Lung (tissue), 16 donors: Measurements from ENCODE around the gene SERINC4. TPM values are rescaled to one million over a fixed set of nuclear protein-coding genes. Genes with fewer than 3 reads are reported as not detected.
"Not testable (repeated sequence)": the region's sequence is repeated elsewhere in the genome, so short reads cannot be mapped to it uniquely, and the experiment has no call there.

Experiments used
- ATAC-seq: fragments of 200-7000 bp; cut with Tn5 transposase; one replicate; pipeline ENCODE4 v1.9.1; 2020; ENCODE audit warnings: moderate number of reproducible peaks; ENCODE audit not compliant: insufficient read depth, low FRiP score
- DNase-seq, 3 donors: peaks; one replicate each; pipeline ENCODE4 v3.0.0-alpha.2; 2013 to 2017
- H3K27ac ChIP-seq, 2 donors: one replicate each; pipeline ENCODE4 v1.5.1; 2013; ENCODE audit warnings: mild to moderate bottlenecking in 2 of 2, moderate library complexity in 2 of 2, control low read depth in 1 of 2, inconsistent platforms in 1 of 2, low read depth in 1 of 2, low read length in 1 of 2
- H3K27me3 ChIP-seq, 3 donors: one replicate each; pipeline ENCODE4 v1.5.1; 2013; ENCODE audit warnings: low read length in 2 of 3; ENCODE audit not compliant: control insufficient read depth in 3 of 3, insufficient read depth in 3 of 3
- H3K36me3 ChIP-seq, 4 donors: one replicate each; pipeline ENCODE4 v1.5.1; 2013; ENCODE audit warnings: low read length in 4 of 4, mild to moderate bottlenecking in 1 of 4, moderate library complexity in 1 of 4; ENCODE audit not compliant: control insufficient read depth in 4 of 4, insufficient read depth in 4 of 4
- H3K4me1 ChIP-seq, 5 donors: one replicate each; pipeline ENCODE4 v1.5.1; 2013; ENCODE audit warnings: low read length in 5 of 5, mild to moderate bottlenecking in 2 of 5, moderate library complexity in 1 of 5; ENCODE audit not compliant: control insufficient read depth in 5 of 5, insufficient read depth in 5 of 5
- H3K4me3 ChIP-seq: one replicate; pipeline ENCODE4 v1.5.1; 2013; ENCODE audit warnings: mild to moderate bottlenecking, control low read depth, moderate library complexity
- H3K9ac ChIP-seq, 2 donors: one replicate each; pipeline ENCODE4 v1.5.1; 2013; ENCODE audit warnings: low read length in 2 of 2, control low read depth in 1 of 2; ENCODE audit not compliant: insufficient read depth in 1 of 2
- H3K9me3 ChIP-seq, 4 donors: one replicate each; pipeline ENCODE4 v1.5.1; 2013; ENCODE audit warnings: low read length in 3 of 4, mild to moderate bottlenecking in 1 of 4, moderate library complexity in 1 of 4; ENCODE audit not compliant: control insufficient read depth in 4 of 4, insufficient read depth in 3 of 4
- WGBS, 2 donors: extraction: QIAGEN DNeasy Blood & Tissue Kit; methylation state at CpG; one replicate each; pipeline ENCODE4 v1.1.7; 2013; 5-methylcytosine and 5-hydroxymethylcytosine counted together
- long read RNA-seq, 5 donors: transcript quantifications; one replicate each; lab custom pipeline, GENCODE V29; 2026
- polyA plus RNA-seq, 2 donors: library from polyadenylated mRNA; stranded (reverse); fragments of 200-250 nt; gene quantifications; one replicate each; pipeline ENCODE4 v1.2.1, GENCODE V29; 2013
- total RNA-seq, 2 donors: library from RNA; depleted of rRNA in 1 of 2; stranded (reverse); fragments of >200 nt in 1 of 2; gene quantifications; one replicate each; pipeline ENCODE4 v1.2.1, GENCODE V29; 2014 to 2021
- TF ChIP-seq, protein P1 (sequence below): IDR thresholded peaks from 2 replicates; pipeline ENCODE4 v1.5.1; 2012; ENCODE audit warnings: mild to moderate bottlenecking; ENCODE audit errors: control extremely low read depth, extremely low read depth
- donor health status: control.
- donor health status: control.
- donor health status: Bipolar disorder and iron deficiency.
- donor health status: healthy.
- donor health status: DM: yes; HTN: yes; CAD: no.

SERINC4 gene
- total RNA-seq (under 1 TPM in 1 of 2 donors, not detected in 1; 0.18 TPM), polyA plus RNA-seq (under 1 TPM; 0.24 to 0.46 TPM)
- long read RNA-seq, donor 1, result 0 reads
- long read RNA-seq, donor 2, result 0 reads
- long read RNA-seq, donor 3, result 0 reads
- long read RNA-seq, donor 4, result 0 reads
- long read RNA-seq, donor 5, result 0 reads

DNA sequence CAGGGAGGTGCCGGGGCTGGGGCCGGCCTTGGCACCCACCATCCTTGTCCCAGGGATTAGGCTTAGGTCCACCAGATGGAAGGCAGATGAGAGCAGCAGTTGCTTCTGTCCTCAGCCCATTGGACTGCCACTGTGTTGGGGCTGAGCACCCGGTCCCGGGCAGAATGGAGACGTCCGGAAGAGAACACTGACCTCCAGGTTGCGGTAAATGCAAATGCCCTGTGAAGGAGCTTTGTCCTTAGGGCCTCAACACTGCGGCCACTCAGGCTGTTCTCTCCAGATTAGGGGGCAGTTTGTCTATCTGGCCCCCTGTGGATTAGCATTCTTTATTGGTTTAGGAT lies at the start of gene SERINC4:
Gene SERINC4 (minus strand): TSS at position 276 of the 341 bp plus-strand sequence. CDS start 234 bp downstream, at position 42.
- TF ChIP-seq, protein P1, sequence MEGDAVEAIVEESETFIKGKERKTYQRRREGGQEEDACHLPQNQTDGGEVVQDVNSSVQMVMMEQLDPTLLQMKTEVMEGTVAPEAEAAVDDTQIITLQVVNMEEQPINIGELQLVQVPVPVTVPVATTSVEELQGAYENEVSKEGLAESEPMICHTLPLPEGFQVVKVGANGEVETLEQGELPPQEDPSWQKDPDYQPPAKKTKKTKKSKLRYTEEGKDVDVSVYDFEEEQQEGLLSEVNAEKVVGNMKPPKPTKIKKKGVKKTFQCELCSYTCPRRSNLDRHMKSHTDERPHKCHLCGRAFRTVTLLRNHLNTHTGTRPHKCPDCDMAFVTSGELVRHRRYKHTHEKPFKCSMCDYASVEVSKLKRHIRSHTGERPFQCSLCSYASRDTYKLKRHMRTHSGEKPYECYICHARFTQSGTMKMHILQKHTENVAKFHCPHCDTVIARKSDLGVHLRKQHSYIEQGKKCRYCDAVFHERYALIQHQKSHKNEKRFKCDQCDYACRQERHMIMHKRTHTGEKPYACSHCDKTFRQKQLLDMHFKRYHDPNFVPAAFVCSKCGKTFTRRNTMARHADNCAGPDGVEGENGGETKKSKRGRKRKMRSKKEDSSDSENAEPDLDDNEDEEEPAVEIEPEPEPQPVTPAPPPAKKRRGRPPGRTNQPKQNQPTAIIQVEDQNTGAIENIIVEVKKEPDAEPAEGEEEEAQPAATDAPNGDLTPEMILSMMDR, result no peak
- WGBS, 2 donors, result 94 to 97% methylated on average over 8 of the region's 8 CpGs
- peaks cover 5 to 47% (median 31%) of the 10 kb centered on the region in 4 donors for H3K36me3 ChIP-seq
- H3K9me3 ChIP-seq, result no peaks in the 10 kb centered on the region
- H3K9ac ChIP-seq, result peak within 1 kb of the TSS; percentile 65 to 95
- H3K27ac ChIP-seq, result peak within 1 kb of the TSS; percentile 73 to 95
- H3K4me1 ChIP-seq, result peaks cover under 1 to 21% (median 11%) of the 10 kb centered on the region in 5 donors
- ATAC-seq, result no peak
- H3K4me3 ChIP-seq, result peak within 1 kb of the TSS; percentile 99
- DNase-seq, result no peak
- no peaks in the 10 kb centered on the region for H3K27me3 ChIP-seq

DNA sequence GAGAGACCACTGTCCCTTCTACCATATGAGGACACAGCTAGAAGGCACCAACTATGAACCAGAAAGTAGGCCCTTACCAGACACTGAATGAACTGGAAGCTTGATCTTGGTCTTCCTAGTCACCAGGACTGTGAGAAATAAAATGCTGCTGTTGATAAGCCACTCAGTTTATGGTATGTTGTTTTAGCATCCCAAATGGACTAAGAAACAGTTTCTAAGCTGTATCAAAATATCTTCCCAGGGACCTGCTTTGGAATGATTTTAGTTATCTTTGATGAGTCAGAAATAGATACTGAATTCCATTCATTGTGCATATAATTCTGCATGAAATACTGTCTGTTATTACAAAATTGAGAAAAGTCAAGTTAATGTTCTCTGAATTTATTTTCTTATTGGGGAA lies 45.4 kb upstream of the SERINC4 start:
- H3K4me1 ChIP-seq, result no peaks in the 10 kb centered on the region
- ATAC-seq (no peak), DNase-seq (no peak)
- no peaks in the 10 kb centered on the region for H3K27me3 ChIP-seq
- peaks cover 0 to 9% (median 3%) of the 10 kb centered on the region in 4 donors for H3K36me3 ChIP-seq
- no peaks in the 10 kb centered on the region for H3K9me3 ChIP-seq
- H3K9ac ChIP-seq, result no peak overlapping the region
- H3K4me3 ChIP-seq, result no peak overlapping the region
- TF ChIP-seq, protein P1, result no peak
- H3K27ac ChIP-seq, result no peak overlapping the region

DNA sequence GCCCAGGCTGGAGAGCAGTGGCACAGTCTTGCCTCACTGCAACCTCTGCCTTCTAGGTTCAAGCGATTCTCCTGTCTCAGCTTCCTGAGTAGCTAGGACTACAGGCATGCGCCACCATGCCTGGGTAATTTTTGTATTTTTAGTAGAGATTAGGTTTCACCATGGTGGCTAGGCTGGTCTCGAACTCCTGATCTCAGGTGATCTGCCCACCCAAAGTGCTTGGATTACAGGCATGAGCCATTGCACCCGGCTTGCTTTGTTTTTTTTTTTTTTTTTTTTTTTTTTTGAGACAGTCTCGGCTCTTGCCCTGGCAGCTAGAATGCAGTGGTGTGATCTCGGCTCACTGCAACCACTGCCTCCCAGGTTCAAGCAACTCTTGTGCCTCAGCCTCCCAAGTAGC lies 32.5 kb upstream of the SERINC4 start:
- ATAC-seq, H3K36me3 ChIP-seq, H3K27ac ChIP-seq, H3K4me3 ChIP-seq, DNase-seq, H3K9ac ChIP-seq, H3K27me3 ChIP-seq, H3K4me1 ChIP-seq, H3K9me3 ChIP-seq: not testable (repeated sequence)
- WGBS, 2 donors, result 91 to 96% methylated on average over 6 of the region's 6 CpGs

DNA sequence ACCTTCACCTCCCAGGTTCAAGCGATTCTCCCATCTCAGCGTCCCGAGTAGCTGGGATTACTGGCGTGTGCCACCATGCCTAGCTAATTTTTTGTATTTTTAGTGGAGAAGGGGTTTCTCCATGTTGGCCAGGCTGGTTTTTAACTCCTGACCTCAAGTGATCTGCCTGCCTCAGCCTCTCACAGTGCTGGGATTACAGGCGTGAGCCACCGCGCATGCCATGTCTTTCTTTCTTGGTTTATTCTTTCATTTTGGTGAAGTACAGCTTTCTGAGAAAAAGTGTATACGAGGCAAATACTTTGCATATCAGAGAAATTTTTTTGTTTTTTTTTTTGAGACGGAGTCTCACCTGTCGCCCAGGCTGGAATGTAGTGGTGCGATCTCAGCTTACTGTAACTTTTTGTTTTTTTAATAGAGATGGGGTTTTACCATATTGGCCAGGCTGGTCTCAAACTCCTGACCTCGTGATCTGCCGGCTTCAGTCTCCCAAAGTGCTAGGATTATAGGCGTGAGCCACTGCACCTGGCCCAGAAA lies 31.6 kb upstream of the SERINC4 start:
- not testable (repeated sequence) for H3K9me3 ChIP-seq, H3K36me3 ChIP-seq, H3K27me3 ChIP-seq, H3K9ac ChIP-seq, H3K4me3 ChIP-seq, ATAC-seq, DNase-seq, H3K27ac ChIP-seq
- peaks cover 0 to 14% (median 2%) of the 10 kb centered on the region in 5 donors for H3K4me1 ChIP-seq
- WGBS, 2 donors, result 93 to 96% methylated on average over 14 of the region's 14 CpGs

DNA sequence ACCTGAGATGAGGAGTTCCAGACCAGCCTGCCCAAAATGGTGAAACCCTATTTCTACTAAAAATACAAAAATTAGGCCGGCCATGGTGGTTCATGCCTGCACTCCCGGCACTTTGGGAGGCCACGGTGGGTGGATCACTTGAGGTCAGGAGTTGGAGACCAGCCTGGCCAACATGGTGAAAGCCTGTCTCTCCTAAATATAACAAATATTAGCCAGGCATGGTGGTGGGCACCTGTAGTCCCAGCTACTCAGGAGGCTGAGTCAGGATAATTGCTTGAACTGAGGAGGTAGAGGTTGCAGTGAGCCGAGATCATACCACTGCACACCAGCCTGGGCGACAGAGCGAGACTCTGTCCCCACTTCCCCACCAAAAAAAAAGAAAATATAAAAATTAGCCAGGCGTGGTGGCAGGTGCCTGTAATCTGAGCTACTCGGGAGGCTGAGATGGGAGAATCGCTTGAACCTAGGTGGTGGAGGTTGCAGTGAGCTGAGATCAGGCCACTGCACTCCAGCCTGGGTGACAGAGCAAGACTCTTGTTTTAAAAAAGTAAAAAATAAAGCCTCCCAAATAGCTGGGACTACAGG lies 30.8 kb upstream of the SERINC4 start:
- H3K36me3 ChIP-seq, H3K9me3 ChIP-seq, DNase-seq, ATAC-seq, H3K9ac ChIP-seq, H3K27ac ChIP-seq, H3K4me3 ChIP-seq, H3K27me3 ChIP-seq: not testable (repeated sequence)
- peaks cover 0 to 19% (median 3%) of the 10 kb centered on the region in 5 donors for H3K4me1 ChIP-seq
- WGBS, 2 donors, result 96 to 97% methylated on average over 9 of the region's 9 CpGs

DNA sequence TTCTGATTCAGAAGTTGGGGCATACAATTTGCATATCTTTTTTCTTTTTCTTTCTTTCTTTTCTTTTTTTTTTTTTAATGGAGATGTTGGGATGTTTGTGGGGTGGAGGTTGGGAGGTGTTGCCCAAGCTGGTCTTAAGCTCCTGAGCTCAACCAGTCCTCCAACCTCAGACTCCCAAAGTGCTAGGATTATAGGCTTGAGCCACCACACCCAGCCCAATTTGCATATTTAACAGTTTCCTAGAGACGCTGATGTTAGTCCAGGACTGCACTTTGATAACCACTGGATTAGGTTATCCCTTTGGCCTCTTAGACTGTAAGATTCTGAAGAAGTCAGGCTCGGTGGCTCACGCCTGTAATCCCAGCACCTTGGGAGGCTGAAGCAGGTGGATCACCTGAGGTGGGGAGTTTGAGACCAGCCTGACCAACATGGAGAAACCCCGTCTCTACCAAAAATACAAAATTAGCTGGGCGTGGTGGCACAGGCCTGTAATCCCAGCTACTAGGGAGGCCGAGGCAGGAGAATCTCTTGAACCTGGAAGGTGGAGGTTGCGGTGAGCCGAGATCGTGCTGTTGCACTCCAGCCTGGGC lies 30.0 kb upstream of the SERINC4 start:
- not testable (repeated sequence) for H3K27me3 ChIP-seq, H3K36me3 ChIP-seq, H3K4me3 ChIP-seq, H3K27ac ChIP-seq, H3K9me3 ChIP-seq, H3K9ac ChIP-seq, ATAC-seq, DNase-seq
- 95 to 96% methylated on average over 9 of the region's 9 CpGs for WGBS, 2 donors
- H3K4me1 ChIP-seq, result peaks cover 0 to 19% (median 3%) of the 10 kb centered on the region in 5 donors
